Right lobe of liver (tissue), 4 donors: ENCODE results near the gene TDRD10.

Experiments
- CTCF ChIP-seq, 4 donors: fragments of 200-600 bp in 3 of 4; fragments of 450-650 bp in 1 of 4; IDR thresholded peaks; one replicate each; pipeline versions ENCODE4 v1.5.1 to v1.8.0; 2016 to 2022; ENCODE audit warnings: antibody characterized with exemption in 4 of 4, mild to moderate bottlenecking in 2 of 4
- POLR2A ChIP-seq: fragments of 450-650 bp; IDR thresholded peaks from one replicate; pipeline ENCODE4 v1.6.1; 2017; ENCODE audit warnings: antibody characterized with exemption, mild to moderate bottlenecking
- donor health status: DM: no; HTN: no; CAD: no.
- donor health status: DM: no; HTN: no; CAD: no.
- donor health status: DM: no; HTN: yes; CAD: no.

GRCh38 chr1:154463512-154463990 is 38.5 kb upstream of the TDRD10 start:
- TF ChIP-seq CTCF (IDR thresholded peaks at IDR 0.05): no peak
- no peak for TF ChIP-seq POLR2A
